Osteocyte (in vitro differentiated cells): ENCODE data around the gene RPTOR. TPM values are rescaled to one million over a fixed set of nuclear protein-coding genes. Genes with fewer than 3 reads are reported as not detected.

Experiments used
- DNase-seq: peaks from one replicate; pipeline ENCODE4 v3.0.0; 2021; ENCODE audit warnings: mixed read lengths; ENCODE audit not compliant: unreplicated experiment; ENCODE audit errors: extremely low spot score
- H3K27ac Mint-ChIP-seq: one replicate; pipeline ENCODE4 v1.8.0; 2021; ENCODE audit warnings: mild to moderate bottlenecking, mixed read lengths; ENCODE audit not compliant: unreplicated experiment
- H3K27me3 Mint-ChIP-seq: one replicate; pipeline ENCODE4 v1.8.0; 2021; ENCODE audit warnings: mixed read lengths; ENCODE audit not compliant: unreplicated experiment
- H3K36me3 Mint-ChIP-seq: one replicate; pipeline ENCODE4 v1.8.0; 2021; ENCODE audit warnings: mixed read lengths; ENCODE audit not compliant: unreplicated experiment
- H3K4me1 Mint-ChIP-seq: one replicate; pipeline ENCODE4 v1.8.0; 2021; ENCODE audit warnings: mixed read lengths; ENCODE audit not compliant: unreplicated experiment
- H3K4me3 Mint-ChIP-seq: one replicate; pipeline ENCODE4 v1.8.0; 2021; ENCODE audit warnings: mild to moderate bottlenecking, moderate library complexity, mixed read lengths; ENCODE audit not compliant: unreplicated experiment
- H3K9me3 Mint-ChIP-seq: one replicate; pipeline ENCODE4 v1.8.0; 2021; ENCODE audit warnings: mixed read lengths; ENCODE audit not compliant: unreplicated experiment
- total RNA-seq: library from RNA; stranded (reverse); gene quantifications from 2 replicates; pipeline ENCODE4 v1.2.1, GENCODE V29; 2021
- TF ChIP-seq, protein P1 (sequence below): fragments of 200-600 bp; sonication (generic); IDR thresholded peaks from 2 replicates; pipeline ENCODE4 v1.5.0; 2021; ENCODE audit warnings: antibody characterized with exemption, mild to moderate bottlenecking, moderate library complexity

The RPTOR gene
- total RNA-seq, 1 donor from 2014 or later = 36.0 TPM

- H3K36me3 Mint-ChIP-seq = peaks cover 6% of the 10 kb centered on the region
- peak overlapping the region; percentile 88 for H3K27ac Mint-ChIP-seq
- TF ChIP-seq, protein P1, sequence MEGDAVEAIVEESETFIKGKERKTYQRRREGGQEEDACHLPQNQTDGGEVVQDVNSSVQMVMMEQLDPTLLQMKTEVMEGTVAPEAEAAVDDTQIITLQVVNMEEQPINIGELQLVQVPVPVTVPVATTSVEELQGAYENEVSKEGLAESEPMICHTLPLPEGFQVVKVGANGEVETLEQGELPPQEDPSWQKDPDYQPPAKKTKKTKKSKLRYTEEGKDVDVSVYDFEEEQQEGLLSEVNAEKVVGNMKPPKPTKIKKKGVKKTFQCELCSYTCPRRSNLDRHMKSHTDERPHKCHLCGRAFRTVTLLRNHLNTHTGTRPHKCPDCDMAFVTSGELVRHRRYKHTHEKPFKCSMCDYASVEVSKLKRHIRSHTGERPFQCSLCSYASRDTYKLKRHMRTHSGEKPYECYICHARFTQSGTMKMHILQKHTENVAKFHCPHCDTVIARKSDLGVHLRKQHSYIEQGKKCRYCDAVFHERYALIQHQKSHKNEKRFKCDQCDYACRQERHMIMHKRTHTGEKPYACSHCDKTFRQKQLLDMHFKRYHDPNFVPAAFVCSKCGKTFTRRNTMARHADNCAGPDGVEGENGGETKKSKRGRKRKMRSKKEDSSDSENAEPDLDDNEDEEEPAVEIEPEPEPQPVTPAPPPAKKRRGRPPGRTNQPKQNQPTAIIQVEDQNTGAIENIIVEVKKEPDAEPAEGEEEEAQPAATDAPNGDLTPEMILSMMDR = no peak
- DNase-seq = no peak
- peaks cover 67% of the 10 kb centered on the region for H3K4me1 Mint-ChIP-seq
- no peaks in the 10 kb centered on the region for H3K9me3 Mint-ChIP-seq
- H3K4me3 Mint-ChIP-seq = no peak overlapping the region
- no peaks in the 10 kb centered on the region for H3K27me3 Mint-ChIP-seq
These were observed 238.1 kb downstream of the RPTOR start for GRCh38 chr17:80782536-80783427.

GRCh38 chr17:80783486-80783885, 238.8 kb downstream of the RPTOR start:
- Mint-ChIP-seq H3K4me3 (no peak overlapping the region), H3K27me3 (no peaks in the 10 kb centered on the region), H3K36me3 (peaks cover 6% of the 10 kb centered on the region), H3K9me3 (peaks cover 2% of the 10 kb centered on the region), H3K27ac (peak overlapping the region; percentile 88), H3K4me1 (peaks cover 69% of the 10 kb centered on the region)
- DNase-seq = no peak
- TF ChIP-seq, protein P1 = no peak

- H3K36me3 Mint-ChIP-seq = peaks cover 8% of the 10 kb centered on the region
- TF ChIP-seq, protein P1 = no peak
- peak overlapping the region; percentile 88 for H3K27ac Mint-ChIP-seq
- no peak for DNase-seq
- no peak overlapping the region for H3K4me3 Mint-ChIP-seq
- peaks cover 3% of the 10 kb centered on the region for H3K9me3 Mint-ChIP-seq
- peaks cover 74% of the 10 kb centered on the region for H3K4me1 Mint-ChIP-seq
- H3K27me3 Mint-ChIP-seq = no peaks in the 10 kb centered on the region
These were observed 239.3 kb downstream of the RPTOR start for GRCh38 chr17:80783971-80784370.

DNA sequence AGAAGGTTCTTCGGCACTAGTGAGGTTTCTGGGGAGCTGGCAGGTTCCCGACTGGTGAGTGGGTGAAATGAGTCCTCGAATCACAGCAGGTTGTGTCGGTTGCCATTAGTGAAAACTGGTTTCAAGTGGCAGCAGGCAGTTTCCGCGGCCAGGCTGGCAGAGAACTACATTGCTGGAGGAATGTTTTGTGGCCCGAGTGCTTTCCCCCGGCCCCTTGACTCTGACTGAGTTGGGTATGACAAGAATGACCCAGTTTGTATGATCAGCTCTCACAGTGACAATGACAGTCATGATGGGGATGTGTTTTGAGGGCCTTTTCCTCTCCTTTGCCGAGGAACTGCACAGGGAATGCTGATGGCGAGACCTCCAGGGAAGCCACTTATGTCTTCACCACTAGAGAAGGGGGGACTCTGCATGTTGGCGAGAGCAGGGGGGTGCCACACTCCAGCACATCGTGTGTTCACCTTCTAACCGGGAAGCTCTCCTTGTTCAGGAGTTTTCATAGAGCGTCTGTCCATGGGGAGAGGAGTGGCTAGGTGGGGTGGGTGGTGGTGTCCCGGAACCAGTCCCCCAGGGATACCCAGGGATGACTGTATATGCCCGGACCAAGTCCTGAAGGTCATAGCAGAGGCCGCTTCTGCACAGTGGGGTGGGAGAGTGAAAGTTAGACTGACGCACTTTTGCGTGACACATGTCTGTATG, 241.0 kb downstream of the RPTOR start:
- H3K9me3 Mint-ChIP-seq = peaks cover 3% of the 10 kb centered on the region
- peaks cover 3% of the 10 kb centered on the region for H3K36me3 Mint-ChIP-seq
- TF ChIP-seq, protein P1 = no peak
- DNase-seq = no peak
- H3K4me1 Mint-ChIP-seq = peaks cover 87% of the 10 kb centered on the region
- H3K4me3 Mint-ChIP-seq = peak overlapping the region; percentile 32
- no peaks in the 10 kb centered on the region for H3K27me3 Mint-ChIP-seq
- H3K27ac Mint-ChIP-seq = peak overlapping the region; percentile 84

GRCh38 chr17:80786470-80786869, 241.8 kb downstream of the RPTOR start:
- H3K4me1 Mint-ChIP-seq = peaks cover 91% of the 10 kb centered on the region
- no peaks in the 10 kb centered on the region for H3K27me3 Mint-ChIP-seq
- peak overlapping the region; percentile 84 for H3K27ac Mint-ChIP-seq
- H3K36me3 Mint-ChIP-seq = peaks cover 3% of the 10 kb centered on the region
- peaks cover 3% of the 10 kb centered on the region for H3K9me3 Mint-ChIP-seq
- DNase-seq = no peak
- TF ChIP-seq, protein P1 = no peak
- H3K4me3 Mint-ChIP-seq = no peak overlapping the region
